Measurements from ENCODE around the gene KRTAP9-9. TPM values are rescaled to one million over a fixed set of nuclear protein-coding genes. Genes with fewer than 3 reads are reported as not detected.
A peak's percentile ranks its signal among the peaks of the same experiment; 100 is the strongest.
"Not testable (repeated sequence)": the region's sequence is repeated elsewhere in the genome, so short reads cannot be mapped to it uniquely, and the experiment has no call there.

KRTAP9-9 gene
- polyA plus RNA-seq (ENCODE audit: insufficient read length), result not detected

GRCh38 chr17:41255381-41256290 lies at the start of gene KRTAP9-9:
Gene KRTAP9-9, plus strand, starts transcription at chr17:41255384.
- not testable (repeated sequence) for DNase-seq

DNA sequence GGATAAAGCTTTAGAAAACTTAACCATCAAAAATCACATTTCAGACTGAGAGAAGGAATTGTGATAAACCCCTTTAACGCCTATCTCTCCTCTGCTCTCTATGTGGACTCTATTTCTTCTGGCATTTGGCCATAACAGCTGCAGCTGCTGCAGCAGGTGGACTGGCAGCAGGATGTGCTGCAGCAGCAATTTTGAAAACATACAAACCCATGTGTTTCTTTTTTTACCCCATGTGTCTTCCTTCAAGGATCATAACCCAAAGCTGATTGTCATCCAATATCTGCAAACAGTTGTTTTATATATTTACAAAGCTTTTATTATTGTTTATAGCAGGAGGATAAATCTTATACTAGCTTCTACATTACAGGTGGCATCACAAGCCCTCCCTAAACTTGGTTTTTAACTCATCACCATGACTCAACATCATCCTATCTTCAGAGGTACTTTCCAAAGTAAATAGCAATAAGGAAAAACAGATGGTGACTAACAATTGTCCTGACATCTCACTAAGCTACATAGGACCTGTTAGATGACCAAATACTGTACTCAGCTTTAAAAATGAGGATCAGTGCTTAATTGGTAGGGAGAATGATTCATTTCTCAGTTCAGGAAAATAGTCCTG lies 43.2 kb upstream of the KRTAP9-9 start:
- peak; percentile 4 for DNase-seq

DNA sequence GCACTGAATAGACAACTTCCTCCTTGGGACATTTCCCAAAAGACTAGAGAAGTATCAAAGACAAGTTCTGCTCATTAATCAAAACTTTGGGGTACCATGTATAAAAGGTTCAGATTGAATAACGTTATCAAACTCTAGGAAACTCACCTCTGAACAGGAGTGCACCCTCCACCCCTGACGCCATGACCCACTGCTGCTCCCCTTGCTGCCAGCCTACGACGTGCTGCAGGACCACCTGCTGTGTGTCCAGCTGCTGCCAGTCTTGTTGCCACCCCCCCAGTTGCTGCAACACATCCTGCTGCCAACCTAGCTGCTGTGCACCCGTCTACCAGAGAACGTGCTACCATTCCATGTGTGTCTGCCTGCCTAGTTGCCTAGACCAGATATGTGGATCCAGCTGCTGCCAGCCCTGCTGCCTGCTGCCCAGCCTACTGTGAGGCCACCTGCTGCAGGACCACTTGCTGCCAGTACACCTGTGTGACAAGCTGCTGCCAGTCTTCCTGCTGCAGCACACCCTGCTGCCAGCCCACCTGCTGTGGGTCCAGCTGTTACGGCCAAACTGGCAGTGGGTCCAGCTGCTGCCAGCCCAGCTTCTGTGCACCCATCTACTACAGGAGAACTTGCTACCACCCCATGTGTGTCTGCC lies 42.5 kb upstream of the KRTAP9-9 start:
- no peak for DNase-seq

GRCh38 chr17:41215681-41216080 lies 39.5 kb upstream of the KRTAP9-9 start:
- no peak for DNase-seq

DNA sequence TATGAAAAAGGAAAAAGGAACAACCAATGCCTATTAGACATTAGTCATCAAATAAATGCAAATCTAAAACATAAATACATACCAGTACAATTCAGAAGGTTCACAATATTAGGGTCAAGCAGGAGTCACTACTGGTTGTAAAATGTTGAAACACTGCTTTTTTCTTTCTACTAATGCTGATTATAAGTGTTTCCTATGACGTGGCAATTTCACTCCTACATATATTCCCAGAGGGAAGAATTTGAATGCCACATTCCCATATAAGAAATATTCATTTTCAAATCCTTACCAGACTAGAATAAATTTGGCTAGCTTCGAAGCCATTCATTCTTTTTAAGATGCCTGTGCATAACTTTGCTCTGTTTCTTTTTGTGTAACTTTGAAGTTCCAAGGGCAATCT lies 31.4 kb upstream of the KRTAP9-9 start:
- no peak for DNase-seq

GRCh38 chr17:41226051-41226450 lies 29.1 kb upstream of the KRTAP9-9 start:
- no peak for DNase-seq

DNA sequence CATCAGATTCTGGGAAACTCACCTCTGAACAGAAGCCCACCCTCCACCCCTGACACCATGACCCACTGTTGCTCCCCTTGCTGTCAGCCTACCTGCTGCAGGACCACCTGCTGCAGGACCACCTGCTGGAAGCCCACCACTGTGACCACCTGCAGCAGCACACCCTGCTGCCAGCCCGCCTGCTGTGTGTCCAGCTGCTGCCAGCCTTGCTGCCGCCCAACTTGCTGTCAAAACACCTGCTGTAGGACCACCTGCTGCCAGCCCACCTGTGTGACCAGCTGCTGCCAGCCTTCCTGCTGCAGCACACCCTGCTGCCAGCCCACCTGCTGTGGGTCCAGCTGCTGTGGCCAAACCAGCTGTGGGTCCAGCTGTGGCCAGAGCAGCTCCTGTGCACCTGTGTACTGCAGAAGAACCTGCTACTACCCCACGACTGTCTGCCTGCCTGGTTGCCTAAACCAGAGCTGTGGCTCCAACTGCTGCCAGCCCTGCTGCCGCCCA lies 28.5 kb upstream of the KRTAP9-9 start, which contains the start of gene KRTAP9-2:
Gene KRTAP9-2 (plus strand): TSS at position 51 of the 498 bp plus-strand sequence. CDS start 7 bp downstream, at position 58.
- not testable (repeated sequence) for DNase-seq

DNA sequence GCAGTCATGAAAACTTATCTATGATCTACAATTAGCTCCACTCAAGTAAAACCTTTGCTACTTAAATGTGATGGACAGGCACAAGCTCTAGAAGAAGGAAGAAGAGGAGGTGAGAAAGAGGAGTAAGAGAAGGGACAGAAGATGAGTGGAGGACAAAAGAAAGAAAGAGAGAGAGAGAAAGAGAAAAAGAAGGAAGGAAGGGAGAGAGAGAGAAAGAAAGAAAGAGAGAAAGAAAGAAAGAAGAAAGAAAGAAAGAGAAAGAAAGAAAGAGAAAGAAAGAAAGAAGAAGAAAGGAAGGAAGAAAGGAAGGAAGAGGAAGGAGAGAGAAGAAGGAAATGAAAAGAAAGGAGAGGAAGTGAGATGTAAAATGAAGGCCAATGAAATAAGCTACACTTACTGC lies 25.1 kb upstream of the KRTAP9-9 start:
- DNase-seq, result no peak

GRCh38 chr17:41231731-41232130 lies 23.5 kb upstream of the KRTAP9-9 start:
- DNase-seq, result no peak

DNA sequence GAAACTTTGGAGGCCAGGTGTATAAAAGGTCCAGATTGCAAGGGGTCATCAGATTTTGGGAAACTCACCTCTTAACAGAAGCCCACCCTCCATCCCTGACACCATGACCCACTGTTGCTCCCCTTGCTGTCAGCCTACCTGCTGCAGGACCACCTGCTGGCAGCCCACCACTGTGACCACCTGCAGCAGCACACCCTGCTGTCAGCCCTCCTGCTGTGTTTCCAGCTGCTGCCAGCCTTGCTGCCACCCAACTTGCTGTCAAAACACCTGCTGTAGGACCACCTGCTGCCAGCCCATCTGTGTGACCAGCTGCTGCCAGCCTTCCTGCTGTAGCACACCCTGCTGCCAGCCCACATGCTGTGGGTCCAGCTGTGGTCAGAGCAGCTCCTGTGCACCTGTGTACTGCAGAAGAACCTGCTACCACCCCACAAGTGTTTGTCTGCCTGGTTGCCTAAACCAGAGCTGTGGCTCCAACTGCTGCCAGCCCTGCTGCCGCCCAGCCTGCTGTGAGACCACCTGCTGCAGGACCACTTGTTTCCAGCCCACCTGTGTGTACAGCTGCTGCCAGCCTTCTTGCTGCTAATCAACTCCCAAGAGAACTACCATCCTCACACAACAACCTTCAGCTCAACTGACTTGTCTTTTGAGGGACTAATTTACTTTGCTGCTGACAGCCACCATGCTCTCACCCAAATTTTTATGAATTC lies 22.6 kb upstream of the KRTAP9-9 start, which contains the start of gene KRTAP9-3:
Gene KRTAP9-3 (plus strand): TSS at position 51 of the 707 bp plus-strand sequence. CDS start 53 bp downstream, at position 104.
- not testable (repeated sequence) for DNase-seq

GRCh38 chr17:41237116-41237515 lies 18.1 kb upstream of the KRTAP9-9 start:
- not testable (repeated sequence) for DNase-seq

DNA sequence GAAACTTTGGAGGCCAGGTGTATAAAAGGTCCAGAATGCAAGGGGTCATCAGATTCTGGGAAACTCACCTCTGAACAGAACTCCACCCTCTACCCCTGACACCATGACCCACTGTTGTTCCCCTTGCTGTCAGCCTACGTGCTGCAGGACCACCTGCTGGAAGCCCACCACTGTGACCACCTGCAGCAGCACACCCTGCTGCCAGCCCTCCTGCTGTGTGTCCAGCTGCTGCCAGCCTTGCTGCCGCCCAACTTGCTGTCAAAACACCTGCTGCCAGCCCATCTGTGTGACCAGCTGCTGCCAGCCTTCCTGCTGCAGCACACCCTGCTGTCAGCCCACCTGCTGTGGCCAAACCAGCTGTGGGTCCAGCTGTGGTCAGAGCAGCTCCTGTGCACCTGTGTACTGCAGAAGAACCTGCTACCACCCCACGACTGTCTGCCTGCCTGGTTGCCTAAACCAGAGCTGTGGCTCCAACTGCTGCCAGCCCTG lies 17.2 kb upstream of the KRTAP9-9 start, which contains the start of gene KRTAP9-8:
Gene KRTAP9-8 (plus strand): TSS at position 51 of the 489 bp plus-strand sequence. CDS start 53 bp downstream, at position 104.
- not testable (repeated sequence) for DNase-seq

- not testable (repeated sequence) for DNase-seq
These were observed 8.0 kb upstream of the KRTAP9-9 start for GRCh38 chr17:41246995-41247787.

GRCh38 chr17:41249637-41250240 lies 5.4 kb upstream of the KRTAP9-9 start, which contains the start of gene KRTAP9-4:
Gene KRTAP9-4, plus strand, starts transcription at chr17:41249687. Its CDS starts 34 bp downstream, at chr17:41249721.
- not testable (repeated sequence) for DNase-seq

DNA sequence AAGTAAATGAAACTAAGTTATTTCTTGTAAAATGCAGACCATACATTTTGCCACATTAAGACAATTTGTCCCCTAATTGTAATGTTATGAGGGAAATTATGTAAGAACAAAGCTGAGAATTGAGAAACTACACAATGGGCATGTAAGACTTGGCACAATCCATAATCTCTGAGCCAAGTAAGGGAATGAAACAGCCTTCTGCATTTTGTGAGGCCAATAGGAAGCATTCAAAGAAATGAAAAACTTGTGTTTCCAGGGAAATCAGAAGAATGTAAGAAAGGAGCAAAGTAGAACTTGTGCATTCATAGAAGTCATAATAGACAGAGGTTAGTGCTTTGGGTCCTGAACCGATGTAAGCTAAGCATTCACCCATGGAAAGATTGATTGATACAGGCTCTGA lies 3.9 kb upstream of the KRTAP9-9 start:
- no peak for DNase-seq

DNA sequence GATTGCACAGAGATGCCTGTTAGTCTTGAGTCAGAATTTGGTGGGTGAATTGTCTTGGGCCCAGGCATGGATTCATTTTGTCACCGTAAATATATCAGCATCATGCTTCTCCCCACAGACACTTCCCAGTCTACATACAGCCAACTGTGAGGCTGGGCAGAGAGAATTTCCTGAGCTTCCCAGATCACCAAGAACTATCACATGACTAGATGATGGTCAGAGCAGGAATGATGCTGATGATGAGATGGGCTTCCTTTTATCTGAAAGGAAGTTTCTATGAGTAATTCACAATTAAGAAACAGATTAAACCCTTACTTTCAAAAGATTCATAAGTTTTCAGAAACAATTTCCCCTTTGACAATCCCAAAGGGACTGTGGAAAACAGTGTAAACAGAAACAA lies 323 bp upstream of the KRTAP9-9 start:
- no peak for DNase-seq

GRCh38 chr17:41256291-41256685 lies 1.1 kb downstream of the KRTAP9-9 start:
- DNase-seq, result no peak

GRCh38 chr17:41258406-41258805 lies 3.2 kb downstream of the KRTAP9-9 start:
- DNase-seq, result no peak

- no peak for DNase-seq
These were observed 8.0 kb downstream of the KRTAP9-9 start for GRCh38 chr17:41263212-41263611.

- DNase-seq, result no peak
These were observed 9.4 kb downstream of the KRTAP9-9 start for GRCh38 chr17:41264599-41264998.
